GM10266 (cell line): ENCODE results near the gene SEL1L3.

Source experiments
- DNase-seq: peaks from one replicate; pipeline ENCODE4 v3.0.0; 2012; ENCODE audit errors: extremely low spot score
- CTCF ChIP-seq: IDR thresholded peaks from 2 replicates; pipeline ENCODE4 v1.5.1; 2012; ENCODE audit warnings: mild to moderate bottlenecking, low read depth; ENCODE audit not compliant: control insufficient read depth, insufficient read depth; ENCODE audit errors: missing control alignments

Gene SEL1L3

GRCh38 chr4:25888781-25889180 is 26.0 kb upstream of the SEL1L3 start:
- no peak for TF ChIP-seq CTCF
- no peak for DNase-seq

GRCh38 chr4:25884031-25884782 is 21.4 kb upstream of the SEL1L3 start:
- no peak for TF ChIP-seq CTCF

GRCh38 chr4:25883565-25883964 is 20.8 kb upstream of the SEL1L3 start:
- no peak for TF ChIP-seq CTCF
- DNase-seq: no peak

More at GRCh38 chr4:25884031-25884782, 21.4 kb upstream of the SEL1L3 start:
- DNase-seq: no peak

- no peak for DNase-seq
- no peak for TF ChIP-seq CTCF
Measured at GRCh38 chr4:25882226-25882625, 19.4 kb upstream of the SEL1L3 start.

- TF ChIP-seq CTCF: no peak
- DNase-seq: no peak
Measured at GRCh38 chr4:25881193-25881592, 18.4 kb upstream of the SEL1L3 start.

GRCh38 chr4:25879991-25880651 is 17.3 kb upstream of the SEL1L3 start:
- no peak for DNase-seq
- no peak for TF ChIP-seq CTCF

GRCh38 chr4:25879587-25879986 is 16.8 kb upstream of the SEL1L3 start:
- DNase-seq: no peak
- no peak for TF ChIP-seq CTCF
